Stomach (tissue), 4 donors: ENCODE measurements around the gene TESK2.

Source experiments
- CTCF ChIP-seq, 7 experiments: fragments of 450-650 bp in 4 of 7; fragments of 200-600 bp in 3 of 7; sonication (generic) in 3 of 7; IDR thresholded peaks; one replicate each; pipeline ENCODE4 v1.5.1; 2016 to 2019; ENCODE audit warnings: antibody characterized with exemption in 7 of 7, control low read depth in 2 of 7, mild to moderate bottlenecking in 1 of 7
- POLR2A ChIP-seq, 4 donors: fragments of 450-650 bp; IDR thresholded peaks; one replicate each; pipeline ENCODE4 v1.6.1; 2016; ENCODE audit warnings: antibody characterized with exemption in 4 of 4, control low read depth in 2 of 4, mild to moderate bottlenecking in 1 of 4, moderate library complexity in 1 of 4

GRCh38 chr1:45302505-45303150, 188.3 kb downstream of the TESK2 start:
- TF ChIP-seq CTCF (IDR thresholded peaks at IDR 0.05) (no peak), POLR2A (IDR thresholded peaks at IDR 0.05) (no peak)
